HG03520 (cell line): ENCODE measurements around the gene CDH4.

Source experiments
- ATAC-seq: cut with Tn5 transposase; IDR thresholded peaks from one replicate; pipeline ENCODE4 v1.9.1; 2021; ENCODE audit warnings: mild to moderate bottlenecking, moderate library complexity; ENCODE audit not compliant: unreplicated experiment

Gene CDH4

DNA sequence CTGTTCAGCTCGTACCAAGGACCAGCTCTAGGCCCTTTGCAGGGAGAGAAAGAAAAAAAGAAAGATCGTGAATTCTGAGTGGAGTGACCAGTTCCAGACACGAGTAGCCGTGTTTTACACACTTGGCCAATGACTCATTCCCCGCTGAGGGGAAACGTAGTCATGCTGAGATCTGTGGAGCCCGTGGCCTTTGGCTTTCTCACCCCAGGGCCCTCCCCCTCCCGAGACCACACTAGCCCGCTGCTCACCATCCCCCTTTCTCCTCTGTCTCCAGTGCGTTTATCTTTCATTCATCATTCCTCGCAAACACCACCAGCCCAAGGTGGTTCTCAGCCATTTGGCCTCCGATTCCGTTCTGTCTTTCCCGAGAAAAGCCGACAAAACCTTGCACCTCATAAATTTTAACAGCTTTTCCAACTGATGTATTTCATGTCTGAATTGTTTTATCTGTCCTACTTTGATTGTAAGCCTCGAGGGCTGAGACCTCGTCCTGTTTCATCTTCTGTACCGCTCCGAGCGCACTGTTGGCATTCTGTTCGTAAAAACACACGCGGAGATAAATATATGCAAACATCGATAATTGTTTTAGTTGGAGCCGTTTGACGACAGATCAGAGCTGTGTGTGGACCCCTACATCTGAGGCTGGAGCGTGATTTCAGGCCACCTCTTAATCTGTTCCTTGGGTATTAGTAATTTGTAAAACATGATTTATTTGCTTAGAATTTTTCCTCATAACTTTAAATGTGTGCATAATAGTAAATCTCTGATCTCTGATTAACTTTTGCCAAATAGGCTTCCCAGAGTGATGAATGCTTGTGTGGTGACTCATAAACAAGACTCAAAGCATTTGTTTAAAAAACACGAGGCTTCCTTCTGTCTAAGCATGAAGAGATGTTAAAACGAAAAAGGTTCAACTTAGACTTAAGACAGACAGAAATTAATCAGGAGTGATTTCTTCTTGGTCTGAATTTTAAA, 336.6 kb downstream of the CDH4 start:
- no peak for ATAC-seq

DNA sequence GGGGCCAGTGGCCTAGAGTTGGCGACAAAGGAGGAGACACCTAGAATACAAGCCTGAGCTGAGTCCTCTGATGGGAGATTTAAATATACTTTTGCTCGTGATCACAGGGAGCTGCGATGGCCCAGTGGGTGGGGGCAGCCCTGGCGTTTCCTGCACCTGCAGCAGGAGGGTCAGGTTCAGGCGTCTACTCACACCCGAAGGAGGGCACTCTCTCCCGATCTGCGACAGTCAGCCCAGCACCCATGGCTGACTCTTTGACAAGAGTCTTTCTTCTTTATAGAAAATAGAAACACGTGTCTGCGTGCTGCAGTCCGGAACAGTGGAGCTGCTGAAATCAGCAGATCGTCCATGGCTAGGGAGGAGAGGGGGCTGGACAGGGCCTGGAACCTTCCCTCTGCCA, 338.2 kb downstream of the CDH4 start:
- ATAC-seq, result no peak

DNA sequence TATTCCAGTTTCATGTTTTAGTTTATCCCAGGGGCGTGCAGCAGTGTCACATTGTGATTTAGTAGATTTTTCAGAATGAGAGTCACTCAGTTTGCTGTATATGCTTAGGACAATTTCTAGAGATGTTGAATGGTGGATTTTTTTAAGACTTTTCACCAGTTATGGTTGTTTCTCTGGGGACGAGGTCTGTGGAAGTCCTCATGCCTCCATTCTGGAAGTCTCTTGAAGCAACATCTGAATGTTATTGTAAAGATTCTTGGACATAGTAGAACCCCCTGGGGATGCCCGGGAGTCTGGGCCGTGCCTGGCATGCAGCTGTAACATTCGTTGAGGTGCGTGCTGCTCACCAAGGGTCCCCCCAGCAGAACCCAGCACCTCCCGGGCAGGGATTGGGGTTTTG, 341.5 kb downstream of the CDH4 start:
- no peak for ATAC-seq

DNA sequence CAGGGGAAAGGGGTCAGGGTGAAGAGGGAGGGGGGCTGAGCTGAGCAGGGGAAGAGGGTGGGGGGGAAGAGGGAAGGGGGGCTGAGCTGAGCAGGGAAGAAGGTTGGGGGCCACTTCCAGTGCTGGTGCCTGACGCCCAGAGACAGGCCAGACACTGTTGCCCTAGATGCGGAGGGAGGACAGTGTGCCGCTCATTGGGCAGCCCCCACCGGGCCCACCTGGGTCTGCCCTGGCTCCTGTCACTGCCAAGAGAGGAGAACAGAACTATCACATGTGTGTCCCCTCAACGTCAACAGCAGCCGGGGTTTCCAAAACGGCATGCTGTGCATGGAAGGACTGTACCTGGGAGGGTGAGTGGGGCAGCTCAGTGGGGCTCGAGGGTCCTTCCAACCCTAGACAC, 342.1 kb downstream of the CDH4 start:
- no peak for ATAC-seq

DNA sequence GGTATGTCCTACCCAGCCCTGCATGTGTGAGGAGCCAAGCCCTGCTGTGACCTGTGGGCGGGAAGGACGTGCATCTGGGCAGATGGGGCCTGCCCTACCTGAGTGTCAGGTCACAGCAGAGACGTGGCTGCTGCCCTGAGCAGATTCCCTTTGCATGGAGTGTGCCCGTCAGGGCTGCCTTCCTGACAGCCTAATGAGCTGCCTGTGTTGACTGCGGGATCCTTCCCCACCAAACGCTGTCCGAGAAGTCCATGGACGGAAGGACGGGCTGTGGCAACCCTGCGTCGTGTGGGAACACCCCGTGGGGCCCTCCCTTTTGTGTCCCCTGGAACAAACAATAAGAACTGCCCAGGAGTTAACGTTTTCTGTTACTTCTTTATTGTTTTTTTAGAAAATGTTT, 343.2 kb downstream of the CDH4 start:
- no peak for ATAC-seq

DNA sequence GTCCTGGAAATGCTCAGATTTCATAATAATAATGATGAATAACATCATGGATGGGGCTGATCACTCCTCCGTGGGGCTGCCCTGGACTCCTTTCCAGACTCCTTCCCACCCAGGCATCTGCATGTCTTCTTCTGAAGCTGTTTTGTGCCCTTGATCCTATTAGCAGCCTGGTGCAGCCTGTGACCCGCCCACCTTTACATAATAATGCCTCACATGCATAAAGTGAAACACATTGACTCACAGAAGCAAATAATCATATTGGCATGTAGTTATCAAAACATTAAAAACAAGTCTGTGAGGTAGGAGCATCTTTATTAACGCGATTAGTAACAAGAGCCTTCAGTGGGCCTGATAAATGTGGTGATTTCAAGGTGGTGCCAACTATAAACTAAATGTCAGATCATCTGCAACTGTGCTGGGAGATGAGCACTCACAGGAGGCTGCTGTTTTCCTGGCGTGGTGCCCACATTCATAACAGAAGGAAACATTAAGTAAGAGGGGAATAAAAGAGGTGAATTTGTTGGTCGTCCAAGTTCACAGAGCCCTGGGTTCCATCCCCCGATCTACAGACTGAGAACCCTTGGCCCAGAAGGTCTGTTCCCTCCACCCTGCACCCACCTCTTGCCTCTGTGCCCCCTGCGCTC, 344.7 kb downstream of the CDH4 start:
- ATAC-seq, result no peak

DNA sequence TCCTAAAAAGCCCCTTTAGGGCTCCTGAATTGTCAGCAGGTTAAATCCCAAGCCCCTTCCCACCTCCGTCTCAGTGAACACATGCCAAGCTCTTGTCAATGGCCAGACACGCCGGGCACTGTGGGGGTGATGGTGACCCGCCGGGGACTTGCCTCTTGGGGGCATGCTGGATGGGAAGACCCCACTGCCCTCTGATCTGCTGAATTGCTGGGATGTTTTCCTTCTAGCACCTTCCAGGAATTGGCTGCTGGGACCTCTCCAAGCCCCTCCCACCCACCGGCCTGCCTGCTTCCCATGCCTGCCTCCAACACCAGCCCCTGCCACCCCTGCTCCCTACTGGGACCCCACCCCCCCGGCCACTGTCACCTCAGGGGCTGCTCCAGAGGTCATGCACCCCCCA, 345.9 kb downstream of the CDH4 start:
- no peak for ATAC-seq

DNA sequence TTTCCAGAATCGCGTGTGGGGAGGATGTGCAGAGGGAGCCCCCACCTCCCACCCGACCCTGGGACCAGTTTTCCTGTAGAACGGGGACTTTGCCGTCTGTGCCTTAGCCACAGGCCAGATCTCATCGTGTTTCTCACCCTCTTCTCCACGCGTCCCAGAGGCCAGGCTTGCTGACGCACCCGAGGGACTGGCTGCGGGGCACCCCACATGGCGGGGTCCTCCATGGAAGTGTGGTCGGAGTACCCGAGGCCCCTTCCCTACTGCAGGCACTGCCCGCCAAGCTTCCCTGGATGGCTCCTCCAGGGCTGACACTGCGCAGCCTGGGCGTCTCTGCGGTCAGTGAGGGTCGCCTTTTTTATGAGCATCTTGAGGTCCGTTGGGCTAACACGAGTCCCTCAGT, 346.5 kb downstream of the CDH4 start:
- ATAC-seq, result no peak

DNA sequence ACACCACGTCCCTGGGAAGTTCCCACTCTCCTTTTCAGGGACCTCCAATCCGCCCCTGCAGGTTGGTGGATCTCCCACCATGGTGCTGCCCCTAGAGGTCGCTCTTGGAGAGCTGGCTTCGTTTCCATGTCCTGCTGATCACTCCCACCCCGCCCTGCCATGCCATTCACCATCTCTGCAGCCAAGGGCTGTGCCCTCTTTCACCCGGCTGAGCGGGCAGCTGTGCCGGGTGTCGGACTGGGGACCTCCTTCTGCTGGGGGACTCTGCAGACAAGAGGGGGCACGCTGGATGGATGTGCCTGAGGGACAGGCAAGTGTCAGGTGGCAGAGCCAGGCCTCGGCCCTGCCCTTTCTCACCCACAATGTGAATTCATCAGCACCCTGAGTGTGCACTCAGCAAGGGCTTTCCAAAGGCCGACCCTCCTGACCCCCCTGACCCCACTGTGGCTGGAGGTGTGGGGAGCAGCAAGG, 347.0 kb downstream of the CDH4 start:
- no peak for ATAC-seq

DNA sequence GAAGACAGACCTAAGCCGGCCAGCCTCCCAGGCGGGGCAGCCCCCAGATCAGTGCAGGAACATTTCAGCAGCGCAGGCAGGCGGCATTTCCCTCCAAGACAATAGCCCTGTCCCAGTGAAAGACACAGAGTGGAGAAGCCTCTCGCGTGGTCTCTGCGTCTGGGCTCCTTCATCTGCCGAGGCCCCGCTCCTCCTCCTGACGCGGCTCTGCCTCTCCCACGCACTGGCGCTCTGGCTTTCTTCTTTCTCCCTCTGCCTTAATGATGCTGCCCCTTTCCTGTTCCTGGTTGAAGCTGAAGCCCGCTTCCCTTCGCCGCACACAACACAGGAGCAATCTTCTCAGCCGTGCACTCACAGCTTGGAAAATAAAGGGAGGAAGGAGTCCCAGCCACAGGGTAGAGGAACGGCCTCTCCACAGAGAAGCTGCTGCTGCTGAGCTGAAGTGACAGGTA, 347.5 kb downstream of the CDH4 start:
- ATAC-seq, result no peak

DNA sequence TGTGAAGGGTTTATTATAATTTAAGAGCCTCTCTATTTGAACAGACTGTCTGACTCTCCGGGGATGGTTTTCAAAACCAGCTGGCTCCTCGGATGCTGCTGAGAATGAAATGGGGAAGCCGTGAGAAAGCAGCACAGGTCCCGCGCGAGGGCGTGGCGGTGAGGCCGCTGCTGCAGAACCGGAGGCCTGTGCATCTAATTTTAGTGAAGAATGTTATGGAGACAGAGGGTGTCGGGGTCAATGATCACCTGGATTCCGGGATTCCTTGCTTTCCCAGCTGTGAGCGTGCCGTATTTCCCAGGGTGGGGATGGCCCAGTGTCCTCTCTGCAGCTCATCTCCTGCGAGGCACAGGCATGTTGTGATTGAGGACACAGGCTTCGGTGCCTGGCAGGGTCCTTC, 348.0 kb downstream of the CDH4 start:
- no peak for ATAC-seq

DNA sequence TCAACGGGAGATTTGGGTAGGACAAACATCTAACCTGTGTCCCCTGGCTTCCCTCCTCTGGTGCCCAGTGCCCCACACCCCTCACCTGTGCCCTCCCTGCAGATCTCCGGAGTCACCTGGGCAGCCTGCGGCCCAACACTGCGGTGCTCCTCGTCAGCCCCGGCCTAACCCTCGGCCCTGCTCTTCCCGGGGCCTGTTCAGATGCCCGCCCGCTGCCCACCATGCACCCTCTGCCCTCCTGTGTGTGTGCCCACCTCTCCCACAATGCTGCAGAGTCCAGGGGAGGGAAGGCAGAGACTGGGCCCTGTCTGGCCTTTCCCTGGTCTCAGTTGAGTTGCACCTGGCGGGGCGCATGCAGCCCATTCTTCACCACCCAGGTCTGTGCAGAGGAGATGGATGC, 349.3 kb downstream of the CDH4 start:
- ATAC-seq, result no peak

DNA sequence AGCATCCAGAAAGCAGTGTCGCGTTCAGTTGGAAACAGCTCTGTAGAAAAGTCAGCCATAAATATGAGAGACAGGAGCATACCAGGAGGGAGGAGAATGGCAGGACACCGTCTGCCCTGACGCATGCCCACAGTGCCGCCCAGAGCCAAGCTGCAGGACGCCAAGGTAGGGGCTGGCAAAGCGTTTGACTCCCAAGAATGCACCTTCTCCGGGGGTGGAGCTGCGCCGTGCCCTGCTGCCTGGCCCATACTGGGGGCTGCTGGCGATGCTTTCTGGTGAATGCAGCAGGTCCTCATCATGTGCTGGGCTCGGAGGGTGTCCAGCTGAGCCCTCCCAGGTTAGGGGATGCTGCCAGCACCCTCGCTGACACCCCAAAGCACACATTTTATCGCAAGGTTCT, 349.8 kb downstream of the CDH4 start:
- no peak for ATAC-seq

DNA sequence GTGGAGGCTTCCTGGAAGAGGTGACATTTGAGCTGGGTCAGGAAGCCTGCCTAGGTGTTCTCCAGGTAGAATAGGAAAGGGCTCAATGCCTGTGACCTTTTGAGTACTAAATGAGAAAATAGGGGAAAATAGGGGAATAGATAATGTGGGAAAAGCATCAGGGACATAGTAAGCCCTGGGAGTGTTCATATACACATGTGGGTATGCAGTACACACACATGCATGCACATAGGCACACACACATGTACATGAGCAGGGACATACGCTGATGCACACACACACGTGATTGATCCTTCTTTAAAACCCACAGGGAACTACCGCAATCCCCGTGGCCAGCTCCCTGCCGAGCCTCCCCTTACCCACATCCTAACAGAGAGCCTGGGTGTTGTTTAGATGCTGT, 351.7 kb downstream of the CDH4 start:
- no peak for ATAC-seq

DNA sequence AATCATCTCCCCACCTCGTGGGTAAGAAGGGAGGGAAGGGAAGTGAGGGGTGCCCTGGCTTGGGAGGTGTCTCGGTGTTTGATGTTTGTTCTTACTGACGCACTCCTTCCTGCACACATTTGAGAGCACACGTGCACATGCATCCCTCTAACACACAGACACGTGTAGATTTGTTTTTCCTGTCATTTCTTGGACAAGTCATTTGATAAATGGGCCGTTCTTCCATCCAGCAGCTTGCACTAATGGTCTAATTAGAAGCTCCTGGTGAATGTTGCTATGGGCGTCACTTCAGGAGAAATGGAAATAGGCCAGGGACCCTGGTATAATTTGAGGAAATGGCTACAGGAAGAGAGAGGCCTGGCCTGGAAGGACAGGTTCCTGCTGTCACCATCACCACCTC, 352.5 kb downstream of the CDH4 start:
- no peak for ATAC-seq

DNA sequence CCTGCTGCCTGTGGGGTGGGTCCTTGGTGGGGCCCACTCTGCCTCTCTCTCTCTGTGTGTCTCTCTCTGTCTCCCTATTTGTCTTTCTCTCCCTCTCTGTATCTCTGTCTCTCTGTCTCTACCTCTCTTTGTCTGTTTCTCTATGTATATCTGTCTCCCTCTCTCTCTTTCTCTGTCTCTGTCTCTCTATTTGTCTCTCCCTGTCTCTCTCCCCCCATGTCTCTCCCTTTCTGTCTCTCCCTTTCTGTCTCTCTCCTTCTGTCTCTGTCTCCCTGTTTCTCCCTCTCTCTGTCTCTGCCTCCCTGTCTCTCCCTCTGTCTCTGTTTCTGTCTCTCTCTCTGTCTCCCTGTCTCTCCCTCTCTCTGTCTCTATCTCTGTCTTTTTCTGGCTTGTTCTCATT, 353.2 kb downstream of the CDH4 start:
- no peak for ATAC-seq

DNA sequence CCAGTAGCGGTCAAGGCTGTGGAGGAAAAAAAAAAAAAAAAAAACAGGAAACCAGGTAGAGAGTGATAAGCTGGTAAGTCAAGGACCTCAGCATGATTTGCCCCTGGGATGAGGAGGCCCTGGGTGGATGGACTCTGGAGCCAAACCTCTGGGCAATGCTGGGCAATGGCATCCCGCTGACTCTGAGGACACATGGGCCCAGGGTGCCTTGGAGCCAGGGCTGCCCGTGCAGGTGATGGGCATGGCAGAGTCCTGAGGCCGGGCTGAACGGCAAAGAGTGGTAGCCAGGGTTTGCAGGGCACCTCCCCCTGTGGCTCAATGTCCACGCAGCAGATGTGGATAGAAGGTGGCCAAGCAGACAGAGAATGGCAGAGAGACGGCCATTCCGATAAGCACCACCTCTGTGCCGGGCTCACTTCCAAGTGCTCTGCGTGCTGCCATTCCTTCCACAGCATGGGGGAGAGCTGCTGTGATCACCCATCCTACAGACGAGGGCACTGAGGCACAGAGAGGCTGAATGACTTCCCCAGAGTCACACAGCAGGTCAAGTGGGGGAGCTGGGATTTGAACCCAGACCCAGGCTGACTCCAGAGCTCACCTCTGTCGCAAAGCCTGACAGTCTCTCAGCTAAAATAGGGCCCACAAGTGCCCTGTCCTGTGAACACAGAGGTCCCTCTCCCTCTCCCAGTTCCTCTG, 353.9 kb downstream of the CDH4 start:
- ATAC-seq, result no peak

DNA sequence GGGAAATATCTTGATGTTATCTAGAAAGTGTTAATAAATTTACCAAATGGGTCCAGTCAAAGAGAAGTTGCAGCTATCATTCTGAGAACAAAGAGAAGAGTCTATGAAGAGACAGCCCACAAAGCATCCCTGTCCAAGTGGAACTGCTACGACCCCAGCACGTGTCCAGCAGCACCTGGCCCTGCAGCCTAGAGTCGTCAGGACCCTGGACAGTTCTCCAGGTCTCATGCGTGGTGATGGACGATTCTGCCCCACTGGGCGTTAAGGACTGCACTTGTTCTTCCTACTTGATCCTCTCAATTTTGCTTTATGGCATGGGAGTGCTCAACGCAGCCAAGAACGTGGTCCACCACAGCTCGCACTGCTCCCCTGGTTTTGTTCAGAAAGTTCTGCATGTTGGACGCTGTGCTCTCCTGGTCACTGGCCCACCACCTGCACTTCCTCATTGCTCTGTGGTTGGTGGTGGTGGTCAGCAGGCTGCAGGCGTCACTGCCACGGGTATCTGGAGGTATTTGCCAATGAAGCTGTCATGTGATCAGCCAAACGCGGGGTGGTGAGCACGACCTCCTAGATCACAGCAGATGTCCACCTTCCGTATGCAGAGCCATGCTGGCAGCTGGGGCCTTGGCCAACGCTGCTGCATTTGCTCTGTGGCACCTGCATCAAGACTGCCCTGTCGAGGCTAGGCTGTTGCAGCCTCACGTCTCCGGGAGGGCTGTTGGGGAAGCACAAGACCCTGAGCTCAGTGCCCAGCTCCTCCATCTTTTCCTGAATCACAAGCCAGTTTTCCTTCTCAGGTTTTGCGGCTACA, 356.4 kb downstream of the CDH4 start:
- ATAC-seq, result no peak

DNA sequence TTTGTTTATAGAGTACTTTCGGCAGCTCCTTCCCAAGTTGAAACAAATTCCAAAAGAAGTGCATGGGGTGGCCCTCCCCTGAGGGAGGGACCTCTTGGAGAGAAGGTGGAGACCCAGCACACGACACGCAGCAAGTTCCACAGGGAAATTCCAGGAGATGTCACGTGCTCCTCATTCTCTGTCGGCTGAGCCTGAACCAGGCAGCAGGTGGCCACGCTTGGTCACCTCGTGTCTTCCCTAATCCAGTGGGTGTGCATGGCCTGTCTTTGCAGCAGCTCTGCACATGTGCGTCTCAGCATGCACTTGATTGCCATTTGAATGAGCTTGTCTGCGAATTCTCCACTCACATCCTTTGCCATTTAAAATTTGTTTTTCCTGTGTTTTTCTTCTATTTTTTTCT, 357.4 kb downstream of the CDH4 start:
- ATAC-seq, result no peak

DNA sequence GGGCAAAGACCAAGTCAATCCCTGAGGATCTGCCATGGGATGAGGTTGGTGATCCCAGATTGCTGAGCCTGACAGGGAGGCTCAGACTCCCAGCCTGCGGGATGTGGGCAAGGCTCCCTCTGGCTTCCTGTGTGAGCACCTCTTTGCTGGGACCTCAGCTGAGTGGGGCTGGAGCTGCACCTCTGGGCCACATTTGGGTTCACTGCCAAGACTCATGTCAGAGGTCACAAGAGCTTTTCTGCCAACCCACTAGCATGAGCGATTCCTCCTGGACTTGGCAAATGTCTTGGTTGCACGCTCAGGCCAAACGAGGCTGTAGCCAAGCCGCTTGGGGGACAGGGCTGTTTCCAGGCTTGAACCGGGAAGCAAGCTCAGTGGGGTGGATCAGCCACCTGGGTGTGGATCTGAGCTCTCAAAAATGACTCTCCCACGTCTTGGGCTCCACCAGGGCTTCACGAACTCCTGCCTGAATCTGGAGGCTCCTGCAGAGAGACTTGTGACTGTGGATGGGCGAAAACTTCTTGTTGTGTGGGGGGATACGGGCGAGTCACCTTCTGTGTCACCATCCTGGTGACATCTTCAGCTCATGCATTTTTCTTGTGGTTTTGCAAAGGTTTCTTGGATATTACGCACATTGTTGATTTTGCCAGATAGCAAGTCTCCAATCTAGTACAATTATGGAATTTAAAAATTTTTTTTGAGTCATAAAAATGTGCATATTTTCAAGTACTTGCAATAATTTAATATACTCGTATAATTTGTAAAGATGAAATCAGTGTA, 359.5 kb downstream of the CDH4 start:
- no peak for ATAC-seq
